HG03571 (cell line): Measurements from ENCODE around the gene SCN8A.

Experiments used
- ATAC-seq: cut with Tn5 transposase; IDR thresholded peaks from one replicate; pipeline ENCODE4 v1.9.1; 2021; ENCODE audit not compliant: unreplicated experiment

The SCN8A gene

GRCh38 chr12:51667269-51667668 is 76.2 kb downstream of the SCN8A start:
- ATAC-seq = no peak

GRCh38 chr12:51669271-51669670 is 78.2 kb downstream of the SCN8A start:
- no peak for ATAC-seq

GRCh38 chr12:51669996-51670395 is 79.0 kb downstream of the SCN8A start:
- ATAC-seq = no peak

- no peak for ATAC-seq
Measured at GRCh38 chr12:51672334-51672733, 81.3 kb downstream of the SCN8A start.

- no peak for ATAC-seq
Measured at GRCh38 chr12:51675071-51675803, 84.2 kb downstream of the SCN8A start.

- no peak for ATAC-seq
Measured at GRCh38 chr12:51676875-51677274, 85.8 kb downstream of the SCN8A start.

- ATAC-seq = no peak
Measured at GRCh38 chr12:51677284-51677968, 86.4 kb downstream of the SCN8A start.

GRCh38 chr12:51678086-51678724 is 87.2 kb downstream of the SCN8A start:
- ATAC-seq = no peak

GRCh38 chr12:51682981-51683380 is 91.9 kb downstream of the SCN8A start:
- no peak for ATAC-seq

GRCh38 chr12:51683763-51684357 is 92.8 kb downstream of the SCN8A start:
- ATAC-seq = no peak

- ATAC-seq = no peak
Measured at GRCh38 chr12:51686727-51687126, 95.7 kb downstream of the SCN8A start.

- ATAC-seq = no peak
Measured at GRCh38 chr12:51687177-51687576, 96.1 kb downstream of the SCN8A start.

- ATAC-seq = no peak
Measured at GRCh38 chr12:51687614-51688013, 96.6 kb downstream of the SCN8A start.

GRCh38 chr12:51689983-51690382 is 99.0 kb downstream of the SCN8A start:
- ATAC-seq = no peak

GRCh38 chr12:51692016-51692415 is 101.0 kb downstream of the SCN8A start:
- no peak for ATAC-seq

GRCh38 chr12:51693569-51693968 is 102.5 kb downstream of the SCN8A start:
- ATAC-seq = no peak

GRCh38 chr12:51694146-51694545 is 103.1 kb downstream of the SCN8A start:
- ATAC-seq = no peak

GRCh38 chr12:51695241-51696010 is 104.4 kb downstream of the SCN8A start:
- ATAC-seq = no peak

GRCh38 chr12:51699219-51699618 is 108.2 kb downstream of the SCN8A start:
- no peak for ATAC-seq

GRCh38 chr12:51700887-51701286 is 109.9 kb downstream of the SCN8A start:
- ATAC-seq = no peak

GRCh38 chr12:51702587-51702986 is 111.6 kb downstream of the SCN8A start:
- ATAC-seq = no peak
